Endodermal cell (in vitro differentiated cells): ENCODE results near the gene MGAT3. TPM values are rescaled to one million over a fixed set of nuclear protein-coding genes. Genes with fewer than 3 reads are reported as not detected.

ENCODE experiments used
- DNase-seq: peaks from one replicate; pipeline ENCODE4 v3.0.0-alpha.2; 2017
- H3K27ac ChIP-seq: 2 replicates; pipeline ENCODE4 v1.5.1; 2013; ENCODE audit warnings: mild to moderate bottlenecking, low read depth, low read length, moderate library complexity
- H3K27me3 ChIP-seq: 2 replicates; pipeline ENCODE4 v1.6.1; 2013; ENCODE audit warnings: mild to moderate bottlenecking, low read length, moderate library complexity; ENCODE audit not compliant: insufficient read depth, control insufficient read depth, poor library complexity, severe bottlenecking
- H3K36me3 ChIP-seq: 2 replicates; pipeline ENCODE4 v1.7.0; 2013; ENCODE audit warnings: mild to moderate bottlenecking, low read length, moderate library complexity; ENCODE audit not compliant: control insufficient read depth, insufficient read depth
- H3K4me1 ChIP-seq: one replicate; pipeline ENCODE4 v1.7.0; 2013; ENCODE audit warnings: low read length; ENCODE audit not compliant: control insufficient read depth, insufficient read depth
- H3K4me3 ChIP-seq: 2 replicates; pipeline ENCODE4 v1.5.1; 2013; ENCODE audit warnings: mild to moderate bottlenecking, low read length, moderate library complexity
- H3K9ac ChIP-seq: 2 replicates; pipeline ENCODE4 v1.6.1; 2013; ENCODE audit warnings: mild to moderate bottlenecking, low read length, moderate library complexity; ENCODE audit not compliant: poor library complexity, severe bottlenecking; ENCODE audit errors: extremely low read depth
- H3K9me3 ChIP-seq: 2 replicates; pipeline ENCODE4 v1.6.1; 2013; ENCODE audit warnings: mild to moderate bottlenecking, low read length, moderate library complexity; ENCODE audit not compliant: control insufficient read depth
- H3K27ac Mint-ChIP-seq: 2 replicates; pipeline ENCODE4 v1.8.0; 2020; ENCODE audit warnings: mixed read lengths
- H3K27me3 Mint-ChIP-seq: 2 replicates; pipeline ENCODE4 v1.8.0; 2021; ENCODE audit warnings: mild to moderate bottlenecking, mixed read lengths; ENCODE audit not compliant: insufficient read depth
- H3K36me3 Mint-ChIP-seq: 2 replicates; pipeline ENCODE4 v1.8.0; 2020; ENCODE audit warnings: low read depth, mixed read lengths
- H3K4me1 Mint-ChIP-seq: 2 replicates; pipeline ENCODE4 v1.8.0; 2020; ENCODE audit warnings: mixed read lengths
- H3K4me3 Mint-ChIP-seq: 2 replicates; pipeline ENCODE4 v1.8.0; 2020; ENCODE audit warnings: mild to moderate bottlenecking, moderate library complexity, mixed read lengths
- H3K9me3 Mint-ChIP-seq: 2 replicates; pipeline ENCODE4 v1.8.0; 2020; ENCODE audit warnings: mild to moderate bottlenecking, mixed read lengths
- WGBS, 2 experiments: methylation state at CpG; one replicate each; pipeline versions ENCODE4 v1.1.5 to v1.1.7; 2013; ENCODE audit warnings: missing lambda C conversion rate in 2 of 2, mixed read lengths in 1 of 2; ENCODE audit not compliant: insufficient coverage in 1 of 2, insufficient read length in 1 of 2; 5-methylcytosine and 5-hydroxymethylcytosine counted together
- total RNA-seq, 2 donors: library from RNA; stranded (reverse); fragmentation: NEBNext Ultra II Directional in 1 of 2; extraction: Animal tissue kit (Norgen Biotek cat#: 25700) in 1 of 2; gene quantifications; 2 replicates in 1 of 2; 3 replicates in 1 of 2; pipeline ENCODE4 v1.2.1, GENCODE V29; 2021
- TF ChIP-seq, protein P1 (sequence below): fragments of 200-600 bp; sonication (generic); conservative IDR thresholded peaks from 2 replicates; pipeline ENCODE4 v1.5.0; 2021; ENCODE audit warnings: antibody characterized with exemption, mild to moderate bottlenecking

Gene MGAT3
- total RNA-seq, 2 donors from 2014 or later, result 9.0 to 16.7 TPM

DNA sequence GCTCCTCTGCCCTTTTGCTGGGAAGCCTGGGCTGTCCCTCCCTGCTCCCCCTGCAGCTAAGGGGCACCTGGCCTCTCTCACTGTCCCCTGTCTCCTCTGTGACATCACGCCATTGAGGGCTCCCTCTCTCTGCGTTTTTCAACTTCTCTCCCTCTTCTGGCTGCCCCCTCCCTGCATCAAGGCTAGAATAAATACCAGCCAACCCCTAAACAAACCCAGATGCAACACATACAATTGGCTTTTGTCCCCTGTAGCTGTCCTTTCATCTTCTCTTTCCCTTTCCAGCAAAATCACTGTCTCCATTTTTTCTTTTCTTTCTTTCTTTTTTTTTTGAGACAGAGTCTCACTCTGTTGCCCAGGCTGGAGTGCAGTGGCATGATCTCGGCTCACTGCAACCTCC lies 42.0 kb downstream of the MGAT3 start:
- Histone ChIP-seq H3K9ac (no peak overlapping the region), H3K4me3 (no peak overlapping the region), H3K36me3 (peaks cover 5% of the 10 kb centered on the region), H3K27ac (no peak overlapping the region), H3K27me3 (no peaks in the 10 kb centered on the region), H3K4me1 (peaks cover 21% of the 10 kb centered on the region), H3K9me3 (no peaks in the 10 kb centered on the region)
- no peak overlapping the region for H3K27ac Mint-ChIP-seq
- no peaks in the 10 kb centered on the region for H3K9me3 Mint-ChIP-seq
- peaks cover 24% of the 10 kb centered on the region for H3K4me1 Mint-ChIP-seq
- peaks cover 5% of the 10 kb centered on the region for H3K36me3 Mint-ChIP-seq
- no peak for DNase-seq
- WGBS, 2 experiments, result 37 to 51% methylated on average over 2 to 3 of the region's 3 CpGs
- TF ChIP-seq, protein P1, sequence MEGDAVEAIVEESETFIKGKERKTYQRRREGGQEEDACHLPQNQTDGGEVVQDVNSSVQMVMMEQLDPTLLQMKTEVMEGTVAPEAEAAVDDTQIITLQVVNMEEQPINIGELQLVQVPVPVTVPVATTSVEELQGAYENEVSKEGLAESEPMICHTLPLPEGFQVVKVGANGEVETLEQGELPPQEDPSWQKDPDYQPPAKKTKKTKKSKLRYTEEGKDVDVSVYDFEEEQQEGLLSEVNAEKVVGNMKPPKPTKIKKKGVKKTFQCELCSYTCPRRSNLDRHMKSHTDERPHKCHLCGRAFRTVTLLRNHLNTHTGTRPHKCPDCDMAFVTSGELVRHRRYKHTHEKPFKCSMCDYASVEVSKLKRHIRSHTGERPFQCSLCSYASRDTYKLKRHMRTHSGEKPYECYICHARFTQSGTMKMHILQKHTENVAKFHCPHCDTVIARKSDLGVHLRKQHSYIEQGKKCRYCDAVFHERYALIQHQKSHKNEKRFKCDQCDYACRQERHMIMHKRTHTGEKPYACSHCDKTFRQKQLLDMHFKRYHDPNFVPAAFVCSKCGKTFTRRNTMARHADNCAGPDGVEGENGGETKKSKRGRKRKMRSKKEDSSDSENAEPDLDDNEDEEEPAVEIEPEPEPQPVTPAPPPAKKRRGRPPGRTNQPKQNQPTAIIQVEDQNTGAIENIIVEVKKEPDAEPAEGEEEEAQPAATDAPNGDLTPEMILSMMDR, result no peak
- peak overlapping the region; percentile 20 for H3K4me3 Mint-ChIP-seq
- peaks cover 35% of the 10 kb centered on the region for H3K27me3 Mint-ChIP-seq

DNA sequence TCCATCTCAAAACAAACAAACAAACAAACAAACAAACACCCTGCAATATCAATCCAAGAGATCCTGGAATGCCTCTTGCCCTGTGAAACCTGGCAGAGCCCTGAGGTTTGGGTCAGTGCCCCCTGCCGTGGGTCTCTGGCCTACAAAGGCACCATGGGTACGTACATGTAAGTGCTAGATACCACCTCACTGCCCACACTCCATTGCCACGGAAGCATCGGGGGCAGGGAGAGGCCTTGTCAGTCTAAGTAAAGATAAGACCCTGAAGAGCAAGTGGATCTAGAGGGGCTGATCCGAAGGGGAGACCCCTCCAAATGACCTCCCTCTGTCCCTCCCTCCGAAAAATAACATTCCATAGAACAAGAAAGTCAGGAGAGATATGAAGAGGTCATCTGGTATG lies 43.3 kb downstream of the MGAT3 start:
- H3K4me1 ChIP-seq, result peaks cover 21% of the 10 kb centered on the region
- peaks cover 24% of the 10 kb centered on the region for H3K4me1 Mint-ChIP-seq
- H3K36me3 Mint-ChIP-seq, result peaks cover 14% of the 10 kb centered on the region

DNA sequence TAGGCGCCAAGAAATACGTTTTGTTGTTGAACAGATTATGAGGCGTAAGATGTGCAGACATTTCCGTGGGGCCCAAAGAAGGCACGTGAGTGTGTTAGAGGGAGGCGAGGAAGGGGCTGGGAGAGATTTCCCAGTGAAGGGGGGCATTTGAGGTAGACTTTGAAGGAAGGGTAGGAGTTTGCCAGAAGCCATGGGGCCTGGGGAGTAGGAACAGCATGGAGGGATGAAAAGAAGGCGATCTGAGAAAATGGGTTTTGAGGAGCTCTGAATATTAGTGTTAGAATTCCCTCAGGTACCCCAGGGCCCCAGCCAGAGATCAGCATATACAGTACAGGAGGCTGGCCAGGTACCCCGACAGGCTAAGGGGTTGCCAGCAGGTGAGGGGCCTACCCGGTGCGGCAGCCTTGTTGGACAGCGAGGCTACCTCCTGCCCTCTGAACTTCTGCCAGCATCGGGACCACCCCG lies 44.9 kb downstream of the MGAT3 start:
- DNase-seq, result no peak
- Mint-ChIP-seq H3K9me3 (no peaks in the 10 kb centered on the region), H3K36me3 (peaks cover 28% of the 10 kb centered on the region), H3K27ac (peak overlapping the region; percentile 91), H3K27me3 (peaks cover 40% of the 10 kb centered on the region), H3K4me1 (peaks cover 24% of the 10 kb centered on the region), H3K4me3 (peak overlapping the region; percentile 87)
- 39 to 65% methylated on average over 8 to 13 of the region's 13 CpGs for WGBS, 2 experiments
- Histone ChIP-seq H3K27ac (no peak overlapping the region), H3K36me3 (peaks cover 34% of the 10 kb centered on the region), H3K4me1 (peaks cover 21% of the 10 kb centered on the region), H3K27me3 (no peaks in the 10 kb centered on the region), H3K9me3 (no peaks in the 10 kb centered on the region), H3K4me3 (peak overlapping the region; percentile 96), H3K9ac (peak overlapping the region; percentile 51)
- TF ChIP-seq, protein P1, result no peak

More for the DNA sequence above, 43.3 kb downstream of the MGAT3 start:
- peaks cover 30% of the 10 kb centered on the region for H3K27me3 Mint-ChIP-seq
- no peak overlapping the region for H3K9ac ChIP-seq
- no peak overlapping the region for H3K4me3 ChIP-seq
- H3K27me3 ChIP-seq, result no peaks in the 10 kb centered on the region
- DNase-seq, result no peak
- 84 to 96% methylated on average over 5 to 6 of the region's 6 CpGs for WGBS, 2 experiments
- peaks cover 18% of the 10 kb centered on the region for H3K36me3 ChIP-seq
- no peak overlapping the region for H3K4me3 Mint-ChIP-seq
- TF ChIP-seq, protein P1, result no peak
- no peak overlapping the region for H3K27ac ChIP-seq
- no peak overlapping the region for H3K27ac Mint-ChIP-seq
- H3K9me3 Mint-ChIP-seq, result no peaks in the 10 kb centered on the region
- no peaks in the 10 kb centered on the region for H3K9me3 ChIP-seq
